ENCODE data around the gene TMED1.

- TF ChIP-seq RFX5 (IDR thresholded peaks at IDR 0.05): no peak
- TF ChIP-seq CTCF (IDR thresholded peaks at IDR 0.05): no peak
- no peak for TF ChIP-seq POLR2A (IDR thresholded peaks at IDR 0.05; ENCODE audit: low read length)
- no peak for TF ChIP-seq RNF2 (IDR thresholded peaks at IDR 0.05; ENCODE audit: borderline replicate concordance, low read depth)
- TF ChIP-seq ZSCAN20 (CRISPR knock-in tag; IDR thresholded peaks at IDR 0.05): no peak
- TF ChIP-seq MAZ (IDR thresholded peaks at IDR 0.05; ENCODE audit: borderline replicate concordance, low read depth, low read length): no peak
- no peak for TF ChIP-seq HOXB5 (CRISPR knock-in tag; IDR thresholded peaks at IDR 0.05)
- TF ChIP-seq JUN (IDR thresholded peaks at IDR 0.05): no peak
- no peak for TF ChIP-seq MAX (IDR thresholded peaks at IDR 0.05)
- no peak for TF ChIP-seq JUNB (IDR thresholded peaks at IDR 0.05)
- no peak for TF ChIP-seq NFE2L2 (conservative IDR thresholded peaks at IDR 0.05; ENCODE audit: low read length)
- TF ChIP-seq HDAC2 (IDR thresholded peaks at IDR 0.05): no peak
- no peak for TF ChIP-seq CHD2 (IDR thresholded peaks at IDR 0.05; ENCODE audit: low read length, partially characterized antibody)
Observed at GRCh38 chr19:10811391-10812111, 24.5 kb downstream of the TMED1 start.

All from A549 (cell line).